HL-60/S4 (cell line): ENCODE results near the gene MASP2.
"Not testable (repeated sequence)": the region's sequence is repeated elsewhere in the genome, so short reads cannot be mapped to it uniquely, and the experiment has no call there.

Source experiments
- in situ Hi-C: fragments of 300-500 bp; cut with MboI; formaldehyde crosslinking; loops from 2 replicates; pipeline ENCODE4 v1.14.3; 2022; ENCODE audit warnings: low sequenced_read_pairs

Gene MASP2

DNA sequence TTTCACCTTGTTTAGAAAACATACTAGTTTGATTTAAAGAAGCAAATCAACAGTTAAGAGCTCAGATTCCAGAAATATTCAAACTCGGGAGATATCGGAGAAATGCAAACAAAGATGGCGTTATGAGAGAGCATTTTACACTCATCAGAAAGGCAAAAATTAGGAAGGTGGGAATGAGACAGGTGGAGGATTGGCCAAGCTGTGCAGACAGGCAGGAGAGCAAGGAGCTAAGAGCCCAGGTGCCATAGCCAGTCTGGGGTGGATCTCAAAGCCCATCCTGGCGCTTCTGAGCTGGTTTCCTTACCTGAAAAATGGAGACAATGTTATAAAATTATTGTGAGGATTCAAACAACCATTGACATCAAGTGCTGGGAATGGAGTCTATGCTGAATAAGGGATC is 54.2 kb downstream of the MASP2 start:
- in situ Hi-C loops, result no loop called here

DNA sequence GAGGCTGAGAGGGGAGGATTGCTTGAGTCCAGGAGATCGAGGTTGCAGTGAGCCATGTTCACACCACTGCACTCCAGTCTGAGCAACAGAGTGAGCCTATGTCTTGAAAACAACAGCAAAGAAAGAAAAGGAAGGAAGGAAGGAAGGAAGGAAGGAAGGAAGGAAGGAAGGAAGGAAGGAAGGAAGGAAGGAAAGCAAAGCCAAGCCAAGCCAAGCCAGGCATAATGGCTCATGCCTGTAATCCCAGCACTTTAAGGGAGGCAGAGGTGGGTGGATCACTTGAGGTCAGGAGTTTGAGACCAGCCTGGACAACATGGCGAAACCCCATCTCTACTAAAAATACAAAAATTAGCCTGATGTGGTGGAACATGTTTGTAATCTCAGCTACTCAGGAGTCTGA is 55.0 kb downstream of the MASP2 start:
- in situ Hi-C loops, result not testable (repeated sequence)

DNA sequence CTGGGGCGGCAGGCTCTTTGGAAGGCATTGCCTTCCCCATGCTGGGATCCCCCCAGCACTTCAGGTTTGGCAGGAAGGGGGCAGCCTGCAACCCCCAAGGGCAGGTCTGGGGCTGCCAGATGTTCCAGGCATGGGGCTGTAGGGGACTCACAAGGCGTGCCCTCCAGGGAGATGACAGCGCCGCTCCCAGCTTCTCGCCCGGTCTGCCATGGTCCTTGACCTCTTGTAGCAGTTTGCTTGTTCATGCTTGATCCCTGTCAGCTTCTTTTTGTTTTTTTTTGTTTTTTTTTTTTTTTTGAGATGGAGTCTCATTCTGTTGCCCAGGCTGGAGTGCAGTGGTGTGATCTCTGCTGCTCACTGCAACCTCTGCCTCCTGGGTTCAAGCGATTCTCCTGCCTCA is 56.2 kb downstream of the MASP2 start:
- in situ Hi-C loops, result no loop called here

DNA sequence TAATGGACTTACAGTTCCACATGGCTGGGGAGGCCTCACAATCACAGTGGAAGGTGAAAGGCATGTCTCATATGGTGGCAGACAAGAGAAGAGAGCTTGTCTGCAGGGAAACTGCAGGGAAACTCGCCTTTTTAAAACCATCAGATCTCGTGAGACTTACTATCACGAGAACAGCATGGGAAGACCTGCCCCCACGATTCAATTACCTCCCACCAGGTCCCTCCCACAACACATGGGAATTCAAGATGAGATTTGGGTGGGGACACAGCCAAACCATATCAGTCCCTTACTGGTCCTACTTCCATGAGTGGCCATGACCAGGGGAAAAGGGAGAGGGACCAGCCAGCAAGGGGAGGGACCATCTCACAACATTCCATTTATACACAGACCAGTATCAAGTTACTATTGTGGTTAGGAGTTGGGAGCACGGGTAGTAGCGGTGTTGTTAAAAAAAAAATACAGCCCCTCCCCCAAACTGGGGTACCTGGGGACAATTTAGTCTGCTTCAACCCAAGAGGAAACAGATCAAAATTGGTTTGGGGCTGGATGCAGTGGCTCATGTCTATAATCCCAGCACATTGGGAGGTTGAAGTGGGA is 57.0 kb downstream of the MASP2 start:
- in situ Hi-C loops, result not testable (repeated sequence)

DNA sequence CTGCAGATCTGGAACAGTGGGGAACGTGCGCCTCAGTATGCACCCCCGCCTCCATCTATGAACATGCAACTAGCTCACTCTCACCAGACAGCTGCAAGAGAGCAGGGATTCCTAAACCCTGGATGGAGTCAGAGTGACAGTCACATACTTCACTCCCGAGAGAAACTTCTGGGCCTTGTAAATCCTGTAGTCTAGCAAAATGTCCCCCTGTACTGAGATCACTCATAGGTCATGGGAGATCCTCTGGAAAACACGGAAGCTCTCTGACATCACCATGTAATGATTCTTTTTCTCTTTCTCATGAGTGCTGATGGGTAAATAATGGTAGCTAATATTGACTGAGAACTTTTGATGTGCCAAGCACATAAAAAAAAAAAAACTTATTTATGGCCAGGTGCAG is 57.9 kb downstream of the MASP2 start:
- in situ Hi-C loops, result no loop called here

DNA sequence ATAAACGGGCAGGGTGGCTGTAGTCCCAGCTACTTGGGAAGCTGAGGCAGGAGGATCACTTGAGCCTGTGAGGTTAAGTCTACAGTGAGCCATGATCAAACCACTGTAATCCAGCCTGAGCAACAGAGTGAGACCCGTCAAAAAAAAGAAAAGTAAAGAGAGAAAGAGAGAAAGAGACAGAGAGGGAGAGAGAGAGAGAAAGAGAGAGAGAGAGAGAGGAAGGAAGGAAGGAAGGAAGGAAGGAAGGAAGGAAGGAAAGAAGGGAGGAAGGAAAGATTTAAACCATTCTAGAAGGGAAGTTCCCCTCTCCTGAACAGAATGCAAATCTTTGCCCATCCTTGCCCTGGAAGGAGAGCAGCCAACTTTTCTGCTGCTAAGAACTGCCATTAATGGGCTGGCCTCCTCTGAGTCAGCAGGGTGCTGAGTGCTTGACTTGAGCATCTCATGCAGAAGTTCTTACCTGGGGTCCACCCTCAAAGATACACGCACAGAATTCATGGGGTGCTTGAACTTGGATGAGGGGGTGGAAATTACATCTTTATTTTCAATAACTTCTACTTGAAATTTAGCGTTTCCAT is 59.1 kb downstream of the MASP2 start:
- in situ Hi-C loops, result no loop called here

DNA sequence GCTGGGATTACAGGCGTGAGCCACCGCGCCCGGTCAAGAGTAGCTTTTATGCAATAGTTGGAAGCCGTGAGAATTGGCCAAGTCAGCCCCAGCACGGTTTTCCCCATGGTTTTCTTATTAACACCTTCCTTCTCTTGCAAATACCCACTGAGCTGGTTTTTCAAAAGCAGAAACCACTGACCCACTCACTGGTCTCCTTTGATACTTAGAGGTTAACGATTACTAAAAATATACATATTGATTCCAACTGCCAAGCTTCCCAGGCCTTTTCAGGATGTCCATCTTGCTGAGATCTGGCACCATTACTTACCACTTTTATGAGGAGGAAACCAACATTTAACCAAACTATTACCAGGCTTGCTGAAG is 60.5 kb downstream of the MASP2 start:
- in situ Hi-C loops, result no loop called here

DNA sequence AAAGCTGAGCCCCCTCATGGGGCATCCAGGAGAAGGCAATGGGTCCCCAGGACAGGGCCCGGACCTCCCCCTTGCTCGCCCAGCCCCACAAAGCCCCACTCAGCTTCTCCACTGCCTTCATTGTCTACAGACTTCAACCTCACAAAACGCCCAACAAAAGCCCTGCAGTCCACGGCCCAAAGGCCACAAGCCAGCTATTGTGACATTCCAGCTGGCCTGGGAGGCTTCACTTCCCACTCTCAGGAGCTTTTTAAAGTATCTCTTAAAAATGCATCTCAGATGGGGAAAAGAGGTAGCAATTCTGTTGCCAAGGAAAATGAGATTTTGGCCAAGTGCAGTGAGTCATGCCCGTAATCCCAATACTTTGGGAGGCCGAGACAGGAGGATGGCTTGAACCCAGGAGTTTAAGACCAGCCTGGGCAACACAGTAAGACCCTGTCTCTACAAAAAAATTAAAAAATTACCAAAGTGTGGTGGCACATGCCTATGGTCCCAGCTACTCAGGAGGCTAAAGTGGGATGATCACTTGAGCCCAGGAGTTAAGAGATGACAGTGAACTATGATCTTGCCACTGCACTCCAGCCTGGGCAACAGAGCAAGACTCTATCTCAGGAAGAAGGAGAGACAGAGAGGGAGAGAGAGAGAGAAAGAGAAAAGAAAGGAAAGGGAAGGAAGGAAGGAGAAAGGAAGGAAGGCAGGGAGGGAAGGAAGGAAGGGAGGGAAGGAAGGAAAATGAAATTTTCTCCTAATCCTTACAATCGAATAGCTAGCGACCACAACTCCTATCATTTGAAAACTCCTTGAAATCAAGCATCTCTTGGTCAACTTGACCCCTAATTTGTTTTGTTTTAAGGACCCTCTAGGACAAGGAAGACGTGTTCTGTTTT is 66.0 kb downstream of the MASP2 start:
- in situ Hi-C loops, result no loop called here

DNA sequence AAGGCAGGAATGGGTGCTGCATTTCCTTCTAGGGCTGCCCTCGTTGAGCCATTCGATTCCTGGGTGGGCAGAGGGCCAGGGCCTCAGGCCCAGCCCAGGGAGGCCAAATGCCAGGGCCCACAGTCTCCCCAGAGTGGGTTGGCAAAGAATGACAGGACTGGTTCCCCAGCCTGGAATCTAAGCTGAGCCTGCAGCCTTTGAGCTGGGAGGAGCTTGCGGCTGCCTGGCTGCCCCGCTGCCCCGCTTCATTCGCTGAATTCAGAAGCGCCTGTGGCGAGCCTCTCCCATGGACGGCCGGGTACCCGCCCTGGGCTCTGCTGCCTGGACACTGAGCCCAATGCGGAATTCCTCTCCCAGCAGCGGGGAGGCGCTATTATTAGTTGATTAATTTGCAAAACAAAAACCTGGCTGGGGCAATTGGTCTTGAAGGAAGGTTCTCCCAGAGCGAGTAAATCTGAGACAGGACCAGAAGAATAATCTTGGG is 66.9 kb downstream of the MASP2 start:
- in situ Hi-C loops, result no loop called here

DNA sequence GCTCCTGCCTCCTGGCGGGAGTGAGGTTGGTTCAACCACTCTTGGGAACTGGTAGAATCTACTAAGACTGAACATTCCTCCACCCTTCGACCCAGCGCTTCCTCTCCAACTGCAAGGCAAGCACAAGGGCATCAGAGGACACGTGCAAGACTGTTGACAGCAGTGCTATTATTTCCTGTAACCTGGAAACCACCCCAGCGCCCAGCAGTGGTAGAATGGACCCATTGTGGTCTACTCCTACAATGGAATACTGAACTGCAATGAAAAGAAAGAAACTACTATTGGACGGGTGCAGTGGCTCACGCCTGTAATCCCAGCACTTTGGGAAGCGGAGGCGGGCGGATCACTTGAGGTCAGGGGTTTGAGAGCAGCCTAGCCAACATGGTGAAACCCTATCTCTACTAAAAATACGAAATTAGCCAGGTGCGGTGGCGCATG is 67.5 kb downstream of the MASP2 start:
- in situ Hi-C loops, result no loop called here

DNA sequence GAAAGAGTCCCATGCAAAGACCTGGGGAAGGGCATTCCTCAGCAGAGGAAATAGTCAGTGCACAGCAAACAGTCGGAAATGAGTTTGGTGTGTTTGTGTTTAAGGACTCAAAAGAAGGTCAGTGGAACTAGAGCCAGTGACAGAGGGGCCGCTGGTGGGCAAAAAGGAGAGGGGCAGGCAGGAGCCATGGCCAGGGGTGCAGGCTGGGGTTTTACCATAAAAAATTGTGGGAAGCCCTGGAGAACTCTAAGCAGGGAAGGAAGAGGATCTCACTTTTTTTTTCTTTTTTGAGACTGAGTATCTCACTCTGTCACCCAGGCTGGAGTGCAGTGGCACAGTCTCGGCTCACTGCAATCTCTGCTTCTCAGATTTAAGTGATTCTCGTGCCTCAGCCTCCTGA is 68.3 kb downstream of the MASP2 start:
- in situ Hi-C loops, result no loop called here
